Measurements from ENCODE around the gene RSU1. TPM values are rescaled to one million over a fixed set of nuclear protein-coding genes. Genes with fewer than 3 reads are reported as not detected.

RSU1 gene
- total and polyA plus RNA-seq, 10 of the 15 experiments (the other 5 are each of a cell fraction or from before 2014, with no cell fraction given) = 49.2 to 139 (median 81.3) TPM

DNA sequence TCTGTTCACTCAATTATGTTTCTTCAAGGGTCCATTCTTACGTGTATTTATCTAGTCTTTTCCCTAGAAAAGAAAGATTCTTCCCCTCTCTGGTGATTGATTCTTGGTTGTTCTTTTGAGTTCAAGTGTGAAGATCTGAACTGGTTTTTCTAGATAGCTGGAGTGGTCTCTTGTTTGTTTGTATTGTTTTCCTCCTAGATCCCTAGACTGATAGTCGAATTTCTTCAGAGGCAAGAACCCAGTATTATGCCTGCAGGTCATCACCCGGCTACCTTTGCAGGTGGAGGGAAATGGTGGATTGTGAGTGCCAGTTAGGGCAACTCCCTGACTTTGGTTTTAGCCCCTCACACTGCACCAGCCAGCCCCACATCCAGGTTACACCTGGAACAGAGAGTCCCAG is 2.2 kb upstream of the RSU1 start:
- Histone ChIP-seq H4K20me1 (ENCODE audit: control insufficient read depth, insufficient read depth) (no peaks in the 10 kb centered on the region; the same call in 1 of the 2 replicates), H3K36me3 (ENCODE audit: control insufficient read depth in 2 of 2, insufficient read depth in 2 of 2, low read length in 1 of 2) (no peaks in the 10 kb centered on the region), H3K79me2 (ENCODE audit: control insufficient read depth, insufficient read depth, low read length) (peaks cover 19% of the 10 kb centered on the region), H3K9me3 (replicated peaks; ENCODE audit: control insufficient read depth, insufficient read depth, low read length) (peaks cover 4% of the 10 kb centered on the region; the same call in 2 of the 3 replicates), H3K9ac (ENCODE audit: control insufficient read depth, insufficient read depth, low read length) (no peak overlapping the region), H3K4me1 (ENCODE audit: control insufficient read depth, insufficient read depth, low read length) (no peaks in the 10 kb centered on the region), H3K4me2 (ENCODE audit: control insufficient read depth, insufficient read depth) (no peak overlapping the region), H3K4me3 (no peak overlapping the region), H3K27me3 (replicated peaks in 1 of 2; ENCODE audit: control insufficient read depth in 2 of 2, insufficient read depth in 2 of 2, low read length in 1 of 2) (no peaks in the 10 kb centered on the region; a peak in 1 of 4 replicates), H2AFZ (ENCODE audit: control insufficient read depth, low read depth, low read length) (no peak overlapping the region), H3K27ac (ENCODE audit: control insufficient read depth, insufficient read depth) (no peak overlapping the region)
- ChIA-PET POLR2A (no interaction called here), SMC1A (ENCODE audit: uncharacterized antibody, unreplicated experiment) (interaction anchor here (0.7 kb wide), 1 partner anchor 76 kb away, joined by 3 read pairs; no protein-coding TSS in a partner anchor), CTCF (interaction anchor here (1.7 kb wide), 1 partner anchor 450 kb away, joined by 3 read pairs; no protein-coding TSS in a partner anchor), RAD21 (ENCODE audit: unreplicated experiment) (no interaction called here)
- ATAC-seq (no peak), DNase-seq (ENCODE audit: low read depth, low spot score) (no peak), FAIRE-seq (no peak)
- WGBS (ENCODE audit: insufficient coverage, insufficient replicate concordance, low lambda C conversion rate, missing lambda C conversion rate) = 13% methylated on average over 3 of the region's 3 CpGs
- in situ Hi-C loops (cut with MboI) = loop anchor here (25.0 kb wide), 1 partner anchor 1843 kb away; the partner anchor contains the start of genes ARL5B and NSUN6
- no peak for TF ChIP-seq GATAD2B (conservative IDR thresholded peaks at IDR 0.05; ENCODE audit: low read depth)
- TF ChIP-seq SMC3 (IDR thresholded peaks at IDR 0.05; ENCODE audit: borderline replicate concordance, low read length) = no peak
- no peak for TF ChIP-seq JUNB (IDR thresholded peaks at IDR 0.05)
- no peak for TF ChIP-seq EP300 (IDR thresholded peaks at IDR 0.05; ENCODE audit: borderline replicate concordance in 1 of 2, control insufficient read depth in 1 of 2, low read depth in 2 of 2, low read length in 2 of 2)
- TF ChIP-seq TCF3 (IDR thresholded peaks at IDR 0.05; ENCODE audit: borderline replicate concordance, insufficient read depth, low read depth, low read length) = no peak
- TF ChIP-seq, protein P1, sequence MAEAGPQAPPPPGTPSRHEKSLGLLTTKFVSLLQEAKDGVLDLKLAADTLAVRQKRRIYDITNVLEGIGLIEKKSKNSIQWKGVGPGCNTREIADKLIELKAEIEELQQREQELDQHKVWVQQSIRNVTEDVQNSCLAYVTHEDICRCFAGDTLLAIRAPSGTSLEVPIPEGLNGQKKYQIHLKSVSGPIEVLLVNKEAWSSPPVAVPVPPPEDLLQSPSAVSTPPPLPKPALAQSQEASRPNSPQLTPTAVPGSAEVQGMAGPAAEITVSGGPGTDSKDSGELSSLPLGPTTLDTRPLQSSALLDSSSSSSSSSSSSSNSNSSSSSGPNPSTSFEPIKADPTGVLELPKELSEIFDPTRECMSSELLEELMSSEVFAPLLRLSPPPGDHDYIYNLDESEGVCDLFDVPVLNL (IDR thresholded peaks at IDR 0.05; ENCODE audit: low read depth, low read length) = no peak
- no peak for TF ChIP-seq CBX5 (IDR thresholded peaks at IDR 0.05; ENCODE audit: low read depth)
- no peak for TF ChIP-seq RAD21 (IDR thresholded peaks at IDR 0.05; ENCODE audit: insufficient read depth, low read depth, low read length)
- TF ChIP-seq BMI1 (IDR thresholded peaks at IDR 0.05; ENCODE audit: borderline replicate concordance) = no peak
- no peak for TF ChIP-seq CEBPB (IDR thresholded peaks at IDR 0.05; ENCODE audit: borderline replicate concordance in 1 of 2, low read depth in 2 of 2, low read length in 2 of 2)
- TF ChIP-seq SUPT20H (IDR thresholded peaks at IDR 0.05; ENCODE audit: borderline replicate concordance, control insufficient read depth, low read depth, low read length) = no peak
- TF ChIP-seq ZNF274 (IDR thresholded peaks at IDR 0.05; ENCODE audit: insufficient read depth, insufficient read length) = no peak
- no peak for TF ChIP-seq POLR2AphosphoS2 (IDR thresholded peaks at IDR 0.05; ENCODE audit: low read depth, low read length)
- TF ChIP-seq RBBP5 (conservative IDR thresholded peaks at IDR 0.05) = no peak
- TF ChIP-seq, protein P2, sequence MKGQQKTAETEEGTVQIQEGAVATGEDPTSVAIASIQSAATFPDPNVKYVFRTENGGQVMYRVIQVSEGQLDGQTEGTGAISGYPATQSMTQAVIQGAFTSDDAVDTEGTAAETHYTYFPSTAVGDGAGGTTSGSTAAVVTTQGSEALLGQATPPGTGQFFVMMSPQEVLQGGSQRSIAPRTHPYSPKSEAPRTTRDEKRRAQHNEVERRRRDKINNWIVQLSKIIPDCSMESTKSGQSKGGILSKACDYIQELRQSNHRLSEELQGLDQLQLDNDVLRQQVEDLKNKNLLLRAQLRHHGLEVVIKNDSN (IDR thresholded peaks at IDR 0.05; ENCODE audit: borderline replicate concordance, extremely low read length, insufficient read depth, low read depth, low read length) = no peak
- TF ChIP-seq, protein P3, sequence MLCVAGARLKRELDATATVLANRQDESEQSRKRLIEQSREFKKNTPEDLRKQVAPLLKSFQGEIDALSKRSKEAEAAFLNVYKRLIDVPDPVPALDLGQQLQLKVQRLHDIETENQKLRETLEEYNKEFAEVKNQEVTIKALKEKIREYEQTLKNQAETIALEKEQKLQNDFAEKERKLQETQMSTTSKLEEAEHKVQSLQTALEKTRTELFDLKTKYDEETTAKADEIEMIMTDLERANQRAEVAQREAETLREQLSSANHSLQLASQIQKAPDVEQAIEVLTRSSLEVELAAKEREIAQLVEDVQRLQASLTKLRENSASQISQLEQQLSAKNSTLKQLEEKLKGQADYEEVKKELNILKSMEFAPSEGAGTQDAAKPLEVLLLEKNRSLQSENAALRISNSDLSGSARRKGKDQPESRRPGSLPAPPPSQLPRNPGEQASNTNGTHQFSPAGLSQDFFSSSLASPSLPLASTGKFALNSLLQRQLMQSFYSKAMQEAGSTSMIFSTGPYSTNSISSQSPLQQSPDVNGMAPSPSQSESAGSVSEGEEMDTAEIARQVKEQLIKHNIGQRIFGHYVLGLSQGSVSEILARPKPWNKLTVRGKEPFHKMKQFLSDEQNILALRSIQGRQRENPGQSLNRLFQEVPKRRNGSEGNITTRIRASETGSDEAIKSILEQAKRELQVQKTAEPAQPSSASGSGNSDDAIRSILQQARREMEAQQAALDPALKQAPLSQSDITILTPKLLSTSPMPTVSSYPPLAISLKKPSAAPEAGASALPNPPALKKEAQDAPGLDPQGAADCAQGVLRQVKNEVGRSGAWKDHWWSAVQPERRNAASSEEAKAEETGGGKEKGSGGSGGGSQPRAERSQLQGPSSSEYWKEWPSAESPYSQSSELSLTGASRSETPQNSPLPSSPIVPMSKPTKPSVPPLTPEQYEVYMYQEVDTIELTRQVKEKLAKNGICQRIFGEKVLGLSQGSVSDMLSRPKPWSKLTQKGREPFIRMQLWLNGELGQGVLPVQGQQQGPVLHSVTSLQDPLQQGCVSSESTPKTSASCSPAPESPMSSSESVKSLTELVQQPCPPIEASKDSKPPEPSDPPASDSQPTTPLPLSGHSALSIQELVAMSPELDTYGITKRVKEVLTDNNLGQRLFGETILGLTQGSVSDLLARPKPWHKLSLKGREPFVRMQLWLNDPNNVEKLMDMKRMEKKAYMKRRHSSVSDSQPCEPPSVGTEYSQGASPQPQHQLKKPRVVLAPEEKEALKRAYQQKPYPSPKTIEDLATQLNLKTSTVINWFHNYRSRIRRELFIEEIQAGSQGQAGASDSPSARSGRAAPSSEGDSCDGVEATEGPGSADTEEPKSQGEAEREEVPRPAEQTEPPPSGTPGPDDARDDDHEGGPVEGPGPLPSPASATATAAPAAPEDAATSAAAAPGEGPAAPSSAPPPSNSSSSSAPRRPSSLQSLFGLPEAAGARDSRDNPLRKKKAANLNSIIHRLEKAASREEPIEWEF (IDR thresholded peaks at IDR 0.05; ENCODE audit: insufficient replicate concordance, low read depth, low read length) = no peak
- TF ChIP-seq ASH2L (IDR thresholded peaks at IDR 0.05; ENCODE audit: borderline replicate concordance, low read depth) = no peak
- no TSS peak for BruUV-seq (replicated peaks)
- intact Hi-C loops (cut with micrococcal nuclease; ENCODE audit: unreplicated experiment) = loop anchor here (5.0 kb wide), 2 partner anchors 382 to 413 kb away; partner anchors contain the start of gene PTER
